GM21367 (cell line): Measurements from ENCODE around the gene TCF7.
A peak's percentile ranks its signal among the peaks of the same experiment; 100 is the strongest.

Source experiments
- ATAC-seq: cut with Tn5 transposase; IDR thresholded peaks from one replicate; pipeline ENCODE4 v1.9.1; 2021; ENCODE audit not compliant: unreplicated experiment

Gene TCF7

DNA sequence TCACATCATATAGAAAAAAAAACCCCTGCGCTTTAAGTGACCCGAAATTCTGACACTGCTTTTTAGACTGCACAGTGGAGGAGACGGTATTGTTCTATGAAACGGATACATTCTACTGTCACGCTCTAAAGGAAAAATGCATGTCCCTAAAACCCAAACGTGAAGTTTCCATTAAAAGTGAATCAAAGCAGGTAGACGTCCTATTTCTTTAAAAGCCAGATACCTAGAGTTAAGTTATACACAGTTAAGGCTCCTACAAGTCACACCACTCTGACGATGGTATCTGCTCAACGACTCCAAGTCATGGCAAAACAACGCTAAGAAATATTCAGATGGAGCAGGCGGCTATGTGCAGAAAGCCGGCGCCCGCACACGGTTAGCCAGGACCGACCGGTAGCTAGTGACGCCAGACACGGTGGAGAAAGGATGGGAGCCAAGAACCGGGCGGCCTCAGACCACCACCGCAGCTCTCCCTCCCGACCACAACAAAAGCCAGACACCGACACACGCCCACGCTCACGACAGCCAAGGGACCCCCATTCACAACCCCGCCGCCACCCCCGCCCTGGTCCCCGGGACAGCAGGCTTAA is 61.5 kb downstream of the TCF7 start:
- peak; percentile 11 for ATAC-seq

GRCh38 chr5:134176511-134177368 is 62.3 kb downstream of the TCF7 start, which contains the start of gene SKP1:
TSS of gene SKP1 (minus strand) at chr5:134176950. CDS start at chr5:134174022, 2,928 bp downstream.
- peak; percentile 65 for ATAC-seq

GRCh38 chr5:134177369-134178095 is 63.1 kb downstream of the TCF7 start:
- ATAC-seq, result no peak

- no peak for ATAC-seq
Observed at GRCh38 chr5:134178096-134178419, 63.6 kb downstream of the TCF7 start.

GRCh38 chr5:134183481-134183880 is 69.0 kb downstream of the TCF7 start:
- no peak for ATAC-seq

DNA sequence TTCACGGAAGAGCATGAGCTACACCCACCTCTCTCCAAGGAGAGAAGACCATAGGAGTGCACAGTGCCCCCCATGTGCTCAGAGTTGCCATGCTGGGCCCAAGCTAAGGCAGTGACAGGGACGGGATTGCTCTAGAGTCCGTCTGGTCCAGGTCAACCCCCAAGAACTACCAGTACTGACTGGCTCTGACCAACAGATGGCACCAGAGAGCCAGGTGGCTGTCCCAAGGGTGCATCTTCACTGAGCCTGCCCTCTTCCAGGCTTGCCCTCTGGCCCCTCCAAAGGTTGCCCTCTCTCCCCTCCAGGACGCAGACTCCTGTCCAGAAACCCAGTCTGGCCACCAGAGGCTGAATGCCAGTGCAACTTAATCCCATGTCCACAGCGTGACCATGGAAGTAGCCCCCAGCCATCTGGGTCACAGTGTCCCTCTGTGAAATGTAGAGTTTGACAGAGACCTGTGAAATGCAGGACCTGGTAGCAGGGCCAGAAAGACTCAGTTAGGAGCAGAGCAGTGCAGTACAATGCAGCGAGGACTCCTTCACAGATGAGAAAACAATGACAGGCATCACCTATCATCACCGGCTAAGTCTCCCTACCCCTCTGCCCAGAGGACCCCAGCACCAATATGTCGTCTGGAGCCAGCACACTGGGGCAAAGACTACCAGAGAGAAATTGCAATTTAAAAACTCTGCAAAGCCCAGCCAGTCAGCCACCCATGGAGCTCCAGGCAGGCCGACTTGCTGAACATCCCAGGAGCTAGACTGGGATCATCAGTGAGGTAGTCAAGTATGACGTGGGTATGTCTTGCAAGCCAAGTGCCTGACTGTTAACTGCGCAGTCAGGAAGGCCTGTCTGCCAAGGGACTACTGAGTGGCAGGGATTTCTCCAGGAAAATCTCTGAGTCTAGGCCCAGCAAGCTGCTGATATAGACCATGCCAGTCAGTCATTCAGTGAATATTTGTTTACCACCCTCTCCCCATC is 70.0 kb downstream of the TCF7 start:
- peak; percentile 71 for ATAC-seq

DNA sequence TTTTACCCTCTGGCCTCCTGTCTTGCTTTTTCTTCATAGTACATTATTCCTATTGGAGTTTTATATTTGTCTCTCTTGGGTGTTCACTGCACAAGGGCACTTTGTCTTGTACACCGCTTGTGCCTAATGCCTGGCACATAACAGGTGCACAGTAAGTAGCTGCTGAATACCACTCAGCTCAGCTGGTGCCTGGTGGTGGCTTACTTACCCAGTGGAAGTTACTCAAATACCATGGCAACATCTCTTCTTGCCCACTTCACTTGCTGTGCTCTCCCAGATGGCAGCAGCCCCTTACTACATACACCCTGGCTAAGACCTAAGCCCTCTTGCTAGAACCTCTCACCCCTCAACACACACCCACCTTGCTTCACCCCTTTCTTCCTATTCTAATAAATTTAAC is 73.6 kb downstream of the TCF7 start:
- ATAC-seq, result no peak

DNA sequence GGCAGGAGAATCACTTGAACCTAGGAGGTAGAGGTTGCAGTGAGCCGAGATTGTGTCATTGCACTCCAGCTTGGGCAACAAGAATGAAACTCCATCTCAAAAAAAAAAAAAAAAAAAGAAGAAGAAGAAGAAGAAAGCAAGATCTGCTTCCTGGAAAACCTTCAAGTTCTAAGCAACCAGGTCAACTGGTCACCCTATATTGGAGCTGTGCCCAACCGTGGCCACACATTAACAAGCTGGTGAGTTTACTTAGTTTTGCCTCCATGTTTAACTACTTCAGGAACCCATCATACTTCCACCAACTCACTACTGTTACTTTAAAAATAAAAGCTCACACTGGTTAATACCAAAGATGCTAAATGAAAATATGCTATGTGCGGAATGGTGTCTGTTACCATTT is 74.5 kb downstream of the TCF7 start:
- ATAC-seq, result no peak

- no peak for ATAC-seq
Observed at GRCh38 chr5:134195666-134196065, 81.2 kb downstream of the TCF7 start.
